ENCODE measurements around the gene KIF3C.

The KIF3C gene

DNA sequence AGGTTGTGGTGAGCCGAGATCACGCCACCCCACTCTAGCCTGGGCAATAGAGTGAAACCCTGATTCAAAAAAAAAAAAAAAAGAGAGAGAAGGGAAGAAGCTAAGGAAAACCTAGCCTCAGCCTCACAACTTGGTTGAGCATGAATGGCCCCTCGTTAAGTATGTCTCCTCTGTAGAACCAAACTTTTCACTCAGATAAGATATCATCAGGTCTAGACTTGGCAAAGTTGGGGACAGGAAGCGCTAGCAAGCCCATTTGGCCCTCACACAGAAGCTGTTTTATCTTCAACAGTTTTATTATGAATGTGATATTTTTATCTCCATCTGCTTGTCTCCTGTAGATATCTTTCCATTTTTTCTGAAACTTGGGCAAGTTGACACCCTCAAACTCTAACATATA is 100.5 kb downstream of the KIF3C start:
- in situ Hi-C loops (cut with HindIII; ENCODE audit: low sequenced_read_pairs), result no loop called here

GRCh38 chr2:25879133-25879730 is 103.1 kb downstream of the KIF3C start:
- in situ Hi-C loops (cut with HindIII; ENCODE audit: low sequenced_read_pairs), result loop anchor here (5.0 kb wide), 1 partner anchor 48 kb away; no protein-coding TSS in a partner anchor

DNA sequence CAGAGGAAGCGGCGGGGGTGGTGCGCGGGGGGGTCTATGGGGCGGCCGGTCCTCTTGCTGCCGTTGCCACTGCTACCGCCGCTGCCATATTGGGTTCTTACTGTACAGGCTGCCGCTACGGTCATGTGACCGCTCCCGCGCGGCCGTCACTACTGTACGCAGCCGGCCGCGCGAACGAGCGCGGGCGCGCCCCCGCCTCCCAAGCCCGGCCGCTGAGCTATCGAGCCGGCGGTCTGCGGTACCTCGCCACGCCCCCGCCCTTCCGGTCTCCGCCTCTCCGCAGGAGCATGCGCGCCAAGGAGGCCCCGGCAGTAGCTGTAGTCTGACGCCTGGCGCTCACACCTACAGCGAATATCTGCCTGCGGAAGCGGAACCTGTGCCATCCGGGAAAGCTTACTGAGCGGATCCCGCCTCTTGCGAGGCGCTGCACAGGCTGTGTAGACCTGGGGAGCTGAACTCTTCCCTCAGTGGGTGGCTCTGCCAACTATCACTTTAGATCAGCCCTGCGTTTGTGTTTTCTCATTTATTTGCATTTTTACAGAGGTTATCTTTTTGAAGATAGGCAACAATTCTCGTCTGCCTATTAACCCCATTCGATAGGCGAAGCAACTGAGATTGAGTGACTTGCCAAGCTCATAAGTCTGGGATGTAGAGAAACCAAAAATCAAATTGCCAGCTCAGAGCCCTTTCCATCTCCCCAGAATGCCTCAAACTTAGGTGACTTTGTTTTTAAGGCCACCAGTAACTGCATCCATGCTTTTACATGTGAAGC is 103.8 kb downstream of the KIF3C start, which contains the start of gene ASXL2:
Gene ASXL2 (minus strand): TSS at position 127 of the 772 bp plus-strand sequence. CDS start 265 bp downstream, outside the sequence.
- in situ Hi-C loops (cut with HindIII; ENCODE audit: low sequenced_read_pairs), result loop anchor here (5.0 kb wide), 1 partner anchor 49 kb away; no protein-coding TSS in a partner anchor

DNA sequence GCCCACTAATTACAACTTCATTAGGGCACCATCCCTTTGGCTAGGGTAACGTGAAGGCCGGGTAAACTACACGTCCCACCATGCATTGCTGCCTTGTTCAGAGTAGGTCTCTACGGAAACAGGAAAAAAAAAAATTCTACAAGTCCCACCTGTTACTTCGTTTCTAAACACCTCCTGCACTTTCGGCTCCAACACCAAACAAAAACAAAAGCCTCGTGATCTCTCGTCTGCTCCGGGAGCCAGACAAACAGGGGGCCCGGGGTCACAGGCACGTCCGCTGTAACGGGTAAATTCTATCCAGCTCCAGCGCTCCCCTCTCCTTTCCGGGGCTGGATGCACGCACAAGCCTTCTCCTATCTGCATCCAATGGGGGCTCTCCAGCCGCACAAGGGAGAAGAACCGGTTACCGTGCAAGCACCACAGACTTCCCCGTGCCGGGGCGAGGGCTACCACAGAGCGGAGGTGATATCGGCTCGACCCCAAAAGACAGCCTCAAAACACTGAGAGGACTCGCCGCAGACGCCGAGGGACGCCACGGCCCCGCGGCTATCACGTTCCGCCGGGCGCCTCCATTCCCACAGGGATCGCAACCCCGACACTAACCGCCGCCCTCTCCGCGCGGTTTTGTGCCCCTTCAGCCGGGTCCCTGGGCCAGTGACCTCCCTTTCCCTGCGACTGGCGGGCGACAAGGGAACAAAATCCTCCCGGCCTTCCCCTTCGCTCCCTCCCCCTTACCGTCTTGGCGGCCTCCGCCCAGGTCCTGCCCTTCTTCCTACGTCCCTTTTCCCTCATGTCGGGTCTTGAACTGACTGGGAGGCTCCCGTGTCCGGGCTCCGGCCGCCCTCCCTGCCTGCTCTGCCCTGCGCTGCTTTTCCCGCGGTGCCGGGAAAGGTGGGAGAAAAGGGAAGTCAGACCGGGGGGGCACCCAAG is 104.6 kb downstream of the KIF3C start:
- in situ Hi-C loops (cut with HindIII; ENCODE audit: low sequenced_read_pairs), result loop anchor here (5.0 kb wide), 1 partner anchor 50 kb away; no protein-coding TSS in a partner anchor

Data from endothelial cell of hepatic sinusoid (primary cell).